Adrenal gland (tissue), 12 donors: ENCODE results near the gene RPS6KA2. TPM values are rescaled to one million over a fixed set of nuclear protein-coding genes. Genes with fewer than 3 reads are reported as not detected.

ENCODE experiments used
- DNase-seq, 7 donors: peaks; one replicate each; pipeline ENCODE4 v3.0.0-alpha.2; 2019 to 2020
- H3K27ac ChIP-seq, 5 donors: fragments of 200-600 bp; sonication (generic) in 4 of 5; 1 replicate in 3 of 5; 2 replicates in 2 of 5; pipeline versions ENCODE4 v1.5.1 to v1.8.0; 2016 to 2020; ENCODE audit warnings: mild to moderate bottlenecking in 1 of 5
- H3K27me3 ChIP-seq: fragments of 200-600 bp; 2 replicates; pipeline ENCODE4 v1.8.0; 2021
- H3K36me3 ChIP-seq, 2 donors: fragments of 200-600 bp; replicated peaks in 1 of 2; 1 replicate in 1 of 2; 2 replicates in 1 of 2; pipeline versions ENCODE4 v1.5.1 to v1.8.0; 2018 to 2022
- H3K4me1 ChIP-seq, 2 donors: fragments of 200-600 bp; replicated peaks in 1 of 2; 1 replicate in 1 of 2; 2 replicates in 1 of 2; pipeline versions ENCODE4 v1.5.1 to v1.8.0; 2018 to 2021
- H3K4me3 ChIP-seq, 4 donors: fragments of 200-600 bp; sonication (generic) in 3 of 4; one replicate each; pipeline ENCODE4 v1.5.1; 2016 to 2018
- H3K9me3 ChIP-seq, 3 donors: fragments of 200-600 bp; sonication (generic) in 1 of 3; replicated peaks in 1 of 3; 1 replicate in 2 of 3; 2 replicates in 1 of 3; pipeline versions ENCODE4 v1.5.1 to v1.8.0; 2016 to 2021
- POLR2A ChIP-seq, 2 donors: fragments of 450-650 bp; IDR thresholded peaks; one replicate each; pipeline ENCODE4 v1.6.1; 2017; ENCODE audit warnings: antibody characterized with exemption in 2 of 2, mild to moderate bottlenecking in 2 of 2, moderate library complexity in 1 of 2
- WGBS, 4 donors: extraction: QIAGEN DNeasy Blood & Tissue Kit in 2 of 4; methylation state at CpG; one replicate each; pipeline versions ENCODE4 v1.1.5 to v1.1.7; 2013 to 2017; 5-methylcytosine and 5-hydroxymethylcytosine counted together
- intact Hi-C, 2 donors: fragments of 100-400 bp; cut with DNase I; formaldehyde crosslinking; loops; one replicate each; pipeline versions ENCODE4 v1.14.1 to v1.15.0; 2022 to 2023
- microRNA counts, 2 donors: library from miRNA; unstranded; fragments of <30 nt; microRNA quantifications; one replicate each; lab custom pipeline; 2016
- microRNA-seq, 3 donors: library from miRNA; unstranded; fragments of <30 nt; microRNA quantifications; one replicate each; pipeline ENCODE4, GENCODE V29; 2017 to 2020
- polyA plus RNA-seq, 3 donors: library from polyadenylated mRNA; stranded (reverse); fragments of 200-250 nt in 2 of 3; fragments of 350-450 nt in 1 of 3; fragmentation: Illumina TruSeq in 1 of 3; extraction: RNeasy Lipid Tissue Mini Kit (QIAGEN cat#74804) in 1 of 3; gene quantifications; one replicate each; pipeline ENCODE4 v1.2.3, GENCODE V29; 2013 to 2014
- small RNA-seq, 2 donors: library from RNA; depleted of rRNA; stranded (forward); fragments of <200 nt; gene quantifications; one replicate each; pipeline ENCODE3, GENCODE V24; 2016
- total RNA-seq, 9 donors: library from RNA; depleted of rRNA in 4 of 9; stranded (reverse); fragments of >200 nt in 4 of 9; fragments of 120-200 nt in 1 of 9; fragmentation: NEBNext Ultra II Directional in 1 of 9; extraction: Animal tissue kit (Norgen Biotek cat#: 25700) in 1 of 9; gene quantifications; one replicate each; pipeline versions ENCODE4 v1.1.0 to v1.2.4, GENCODE V29; 2013 to 2023
- TF ChIP-seq, protein P1 (sequence below), 6 experiments: fragments of 450-650 bp in 4 of 6; fragments of 200-600 bp in 2 of 6; sonication (generic) in 1 of 6; IDR thresholded peaks; 1 replicate in 5 of 6; 2 replicates in 1 of 6; pipeline versions ENCODE4 v1.5.1 to v1.8.0; 2016 to 2021; ENCODE audit warnings: antibody characterized with exemption in 6 of 6, mild to moderate bottlenecking in 2 of 6, moderate library complexity in 1 of 6
- donor health status: healthy with polysubstance abuse.
- donor health status: Bipolar disorder and iron deficiency.
- donor health status: DM: yes; HTN: yes; CAD: no.
- donor health status: DM: no; HTN: no; CAD: no.
- donor health status: DM: no; HTN: no; CAD: no.
- donor health status: DM: yes; HTN: yes; CAD: no.

RPS6KA2 gene
- total and polyA plus RNA-seq, 12 donors = 7.0 to 40.4 (median 26.2) TPM

DNA sequence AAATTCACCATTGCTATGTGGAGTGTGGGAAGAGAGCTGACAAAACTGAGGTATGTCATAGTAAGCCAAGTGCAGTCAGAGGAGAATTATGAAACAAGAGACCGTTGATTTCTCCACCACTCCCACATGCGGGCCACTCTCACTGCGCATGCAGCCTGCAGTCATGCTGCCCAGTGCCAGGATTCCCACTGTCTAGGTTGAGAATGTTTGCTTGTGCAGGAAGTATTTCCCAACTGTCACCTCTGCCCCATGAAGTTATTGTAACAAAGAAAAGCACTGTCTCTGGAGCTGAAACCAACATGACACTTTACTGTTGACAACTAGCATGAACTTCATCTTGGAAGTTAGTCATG, 266.0 kb downstream of the RPS6KA2 start:
- DNase-seq = peak in 1 of 7 donors; percentile 16
- WGBS, 4 donors = 64 to 82% (median 69%) methylated on average over 3 of the region's 3 CpGs
- no peaks in the 10 kb centered on the region for H3K9me3 ChIP-seq
- TF ChIP-seq, protein P1, sequence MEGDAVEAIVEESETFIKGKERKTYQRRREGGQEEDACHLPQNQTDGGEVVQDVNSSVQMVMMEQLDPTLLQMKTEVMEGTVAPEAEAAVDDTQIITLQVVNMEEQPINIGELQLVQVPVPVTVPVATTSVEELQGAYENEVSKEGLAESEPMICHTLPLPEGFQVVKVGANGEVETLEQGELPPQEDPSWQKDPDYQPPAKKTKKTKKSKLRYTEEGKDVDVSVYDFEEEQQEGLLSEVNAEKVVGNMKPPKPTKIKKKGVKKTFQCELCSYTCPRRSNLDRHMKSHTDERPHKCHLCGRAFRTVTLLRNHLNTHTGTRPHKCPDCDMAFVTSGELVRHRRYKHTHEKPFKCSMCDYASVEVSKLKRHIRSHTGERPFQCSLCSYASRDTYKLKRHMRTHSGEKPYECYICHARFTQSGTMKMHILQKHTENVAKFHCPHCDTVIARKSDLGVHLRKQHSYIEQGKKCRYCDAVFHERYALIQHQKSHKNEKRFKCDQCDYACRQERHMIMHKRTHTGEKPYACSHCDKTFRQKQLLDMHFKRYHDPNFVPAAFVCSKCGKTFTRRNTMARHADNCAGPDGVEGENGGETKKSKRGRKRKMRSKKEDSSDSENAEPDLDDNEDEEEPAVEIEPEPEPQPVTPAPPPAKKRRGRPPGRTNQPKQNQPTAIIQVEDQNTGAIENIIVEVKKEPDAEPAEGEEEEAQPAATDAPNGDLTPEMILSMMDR (IDR thresholded peaks at IDR 0.05) = no peak
- TF ChIP-seq POLR2A (IDR thresholded peaks at IDR 0.05) = no peak
- H3K27me3 ChIP-seq = no peaks in the 10 kb centered on the region
- intact Hi-C loops = no loop called here
- no peak overlapping the region for H3K27ac ChIP-seq
- H3K36me3 ChIP-seq = peaks cover 0 to 13% of the 10 kb centered on the region in 2 donors
- no peak overlapping the region for H3K4me3 ChIP-seq
- H3K4me1 ChIP-seq = peaks cover 0 to 14% of the 10 kb centered on the region in 2 donors

DNA sequence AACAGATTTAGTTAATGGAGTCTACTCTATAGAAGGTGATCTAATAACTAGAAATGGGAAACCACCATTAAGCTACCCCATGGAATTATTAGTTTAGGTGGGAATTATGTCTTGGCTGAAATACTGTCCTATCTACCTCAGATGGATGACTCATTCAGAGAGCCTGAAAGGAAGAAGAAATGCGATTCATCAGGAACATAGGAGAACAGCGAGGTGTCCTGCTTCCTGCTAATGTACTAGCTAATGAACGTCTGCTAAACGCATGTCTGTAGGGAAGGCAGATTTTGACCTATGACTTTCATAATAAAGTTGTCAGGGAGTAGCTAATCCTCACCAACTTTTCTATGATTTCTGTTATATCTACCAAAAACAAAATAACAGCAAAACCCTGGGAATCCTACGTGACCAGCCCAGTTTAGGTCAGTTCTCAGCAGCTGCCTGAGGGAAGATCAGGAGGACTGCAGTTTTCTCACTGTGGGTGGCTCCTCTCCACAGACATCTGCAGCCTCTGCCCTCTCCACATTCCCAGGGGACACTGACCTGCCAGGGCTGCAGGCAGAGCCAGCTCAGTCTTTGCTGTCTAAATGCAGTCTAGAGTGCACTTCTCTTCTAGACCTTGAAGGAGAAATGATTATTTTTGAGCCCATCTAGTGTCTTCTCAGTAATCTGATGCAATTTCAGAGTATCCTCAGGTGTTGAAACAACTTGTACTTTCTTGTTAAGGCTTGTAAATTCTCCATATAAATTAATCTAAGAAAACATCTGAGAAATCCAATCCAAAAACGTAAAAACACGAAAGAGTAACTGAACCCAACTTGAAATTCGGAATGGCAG, 266.6 kb downstream of the RPS6KA2 start:
- H3K27me3 ChIP-seq = peaks cover 4% of the 10 kb centered on the region
- intact Hi-C loops = no loop called here
- H3K36me3 ChIP-seq = peaks cover 0 to 13% of the 10 kb centered on the region in 2 donors
- no peak overlapping the region for H3K27ac ChIP-seq
- no peaks in the 10 kb centered on the region for H3K9me3 ChIP-seq
- TF ChIP-seq POLR2A (IDR thresholded peaks at IDR 0.05) = no peak
- TF ChIP-seq, protein P1 (IDR thresholded peaks at IDR 0.05) = no peak
- DNase-seq = no peak
- 60 to 72% (median 65%) methylated on average over 8 of the region's 8 CpGs for WGBS, 4 donors
- peaks cover 0 to 10% of the 10 kb centered on the region in 2 donors for H3K4me1 ChIP-seq
- H3K4me3 ChIP-seq = no peak overlapping the region

MicroRNAs within 50 kb of the gene (microRNA counts, 767-probe panel; counts per million panel counts)
- 0 counts per million in 2 donors for microRNA hsa-miR-1913 (lab: Ali Mortazavi, UCI)

Small RNAs within 50 kb of the gene (microRNA-seq; reads per million reads assigned to microRNA genes)
- gene MIR1913 = 0.38 to 0.57 (median 0.45) reads per million in 3 donors

Small RNAs within 50 kb of the gene (small RNA-seq; reads per million reads assigned to genes)
- gene MIR1913 = 0 reads per million in 2 donors

Other genes with a start within 250 kb of the RPS6KA2 start
- 10 to 100 TPM; 22.8 to 70.3 (median 42.9) TPM for gene MPC1, start 244.3 kb downstream of the RPS6KA2 start, total RNA-seq
- gene MPC1, start 244.3 kb downstream of the RPS6KA2 start, polyA plus RNA-seq = 10 to 100 TPM; 32.3 to 76.9 (median 55.6) TPM
- 1 to 10 TPM in 5 of 9 donors, under 1 TPM in 4; 0.14 to 4.2 (median 1.1) TPM for gene RAMACL, start 40.6 kb downstream of the RPS6KA2 start, total RNA-seq
- gene RAMACL, start 40.6 kb downstream of the RPS6KA2 start, polyA plus RNA-seq = under 1 TPM; 0.20 to 0.24 (median 0.22) TPM